ENCODE results near the gene NEK1. TPM values are rescaled to one million over a fixed set of nuclear protein-coding genes. Genes with fewer than 3 reads are reported as not detected.

Gene NEK1
- total and polyA plus RNA-seq, 2 experiments from 2014 or later: 9.3 to 19.5 TPM

DNA sequence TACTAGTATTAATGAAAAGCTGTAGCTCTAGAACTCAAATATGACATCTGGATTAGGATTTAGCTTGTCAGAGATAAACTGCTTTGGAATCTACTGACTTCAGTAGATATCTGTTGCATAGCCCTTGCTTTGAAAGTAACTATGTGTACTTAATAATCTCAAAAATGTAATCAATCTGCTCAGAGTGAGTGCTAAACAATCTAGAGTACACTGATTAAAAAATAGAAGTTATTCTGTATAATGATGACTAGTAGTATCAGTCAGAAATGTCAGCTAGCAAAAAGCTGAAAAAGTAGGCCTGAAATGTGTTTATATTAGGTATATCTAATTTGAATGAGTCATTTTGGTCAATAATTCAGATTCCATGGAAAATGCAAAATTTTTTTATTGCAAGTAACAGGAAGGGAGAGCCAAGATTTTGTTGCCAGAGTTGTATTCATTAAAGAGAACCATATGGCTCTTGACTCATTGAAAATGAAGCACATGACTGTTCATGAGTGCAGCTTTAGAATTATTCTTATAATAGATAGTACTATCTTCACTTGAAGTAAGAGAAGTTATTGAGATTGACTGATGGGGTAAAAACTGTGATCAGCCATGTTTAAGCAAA is 28.0 kb upstream of the NEK1 start:
- ATAC-seq (no peak), DNase-seq (ENCODE audit: low spot score) (no peak)
- Mint-ChIP-seq H3K9me3 (no peaks in the 10 kb centered on the region), H3K4me1 (no peaks in the 10 kb centered on the region), H3K27ac (no peak overlapping the region), H3K36me3 (ENCODE audit: low read depth) (peaks cover 4% of the 10 kb centered on the region; the same call in 2 of the 3 replicates), H3K4me3 (no peak overlapping the region), H3K27me3 (ENCODE audit: insufficient read depth, low read depth, poor library complexity) (peaks cover 3% of the 10 kb centered on the region)
- TF ChIP-seq JUNB (IDR thresholded peaks at IDR 0.05; ENCODE audit: unreplicated experiment): no peak
- TF ChIP-seq, protein P1, sequence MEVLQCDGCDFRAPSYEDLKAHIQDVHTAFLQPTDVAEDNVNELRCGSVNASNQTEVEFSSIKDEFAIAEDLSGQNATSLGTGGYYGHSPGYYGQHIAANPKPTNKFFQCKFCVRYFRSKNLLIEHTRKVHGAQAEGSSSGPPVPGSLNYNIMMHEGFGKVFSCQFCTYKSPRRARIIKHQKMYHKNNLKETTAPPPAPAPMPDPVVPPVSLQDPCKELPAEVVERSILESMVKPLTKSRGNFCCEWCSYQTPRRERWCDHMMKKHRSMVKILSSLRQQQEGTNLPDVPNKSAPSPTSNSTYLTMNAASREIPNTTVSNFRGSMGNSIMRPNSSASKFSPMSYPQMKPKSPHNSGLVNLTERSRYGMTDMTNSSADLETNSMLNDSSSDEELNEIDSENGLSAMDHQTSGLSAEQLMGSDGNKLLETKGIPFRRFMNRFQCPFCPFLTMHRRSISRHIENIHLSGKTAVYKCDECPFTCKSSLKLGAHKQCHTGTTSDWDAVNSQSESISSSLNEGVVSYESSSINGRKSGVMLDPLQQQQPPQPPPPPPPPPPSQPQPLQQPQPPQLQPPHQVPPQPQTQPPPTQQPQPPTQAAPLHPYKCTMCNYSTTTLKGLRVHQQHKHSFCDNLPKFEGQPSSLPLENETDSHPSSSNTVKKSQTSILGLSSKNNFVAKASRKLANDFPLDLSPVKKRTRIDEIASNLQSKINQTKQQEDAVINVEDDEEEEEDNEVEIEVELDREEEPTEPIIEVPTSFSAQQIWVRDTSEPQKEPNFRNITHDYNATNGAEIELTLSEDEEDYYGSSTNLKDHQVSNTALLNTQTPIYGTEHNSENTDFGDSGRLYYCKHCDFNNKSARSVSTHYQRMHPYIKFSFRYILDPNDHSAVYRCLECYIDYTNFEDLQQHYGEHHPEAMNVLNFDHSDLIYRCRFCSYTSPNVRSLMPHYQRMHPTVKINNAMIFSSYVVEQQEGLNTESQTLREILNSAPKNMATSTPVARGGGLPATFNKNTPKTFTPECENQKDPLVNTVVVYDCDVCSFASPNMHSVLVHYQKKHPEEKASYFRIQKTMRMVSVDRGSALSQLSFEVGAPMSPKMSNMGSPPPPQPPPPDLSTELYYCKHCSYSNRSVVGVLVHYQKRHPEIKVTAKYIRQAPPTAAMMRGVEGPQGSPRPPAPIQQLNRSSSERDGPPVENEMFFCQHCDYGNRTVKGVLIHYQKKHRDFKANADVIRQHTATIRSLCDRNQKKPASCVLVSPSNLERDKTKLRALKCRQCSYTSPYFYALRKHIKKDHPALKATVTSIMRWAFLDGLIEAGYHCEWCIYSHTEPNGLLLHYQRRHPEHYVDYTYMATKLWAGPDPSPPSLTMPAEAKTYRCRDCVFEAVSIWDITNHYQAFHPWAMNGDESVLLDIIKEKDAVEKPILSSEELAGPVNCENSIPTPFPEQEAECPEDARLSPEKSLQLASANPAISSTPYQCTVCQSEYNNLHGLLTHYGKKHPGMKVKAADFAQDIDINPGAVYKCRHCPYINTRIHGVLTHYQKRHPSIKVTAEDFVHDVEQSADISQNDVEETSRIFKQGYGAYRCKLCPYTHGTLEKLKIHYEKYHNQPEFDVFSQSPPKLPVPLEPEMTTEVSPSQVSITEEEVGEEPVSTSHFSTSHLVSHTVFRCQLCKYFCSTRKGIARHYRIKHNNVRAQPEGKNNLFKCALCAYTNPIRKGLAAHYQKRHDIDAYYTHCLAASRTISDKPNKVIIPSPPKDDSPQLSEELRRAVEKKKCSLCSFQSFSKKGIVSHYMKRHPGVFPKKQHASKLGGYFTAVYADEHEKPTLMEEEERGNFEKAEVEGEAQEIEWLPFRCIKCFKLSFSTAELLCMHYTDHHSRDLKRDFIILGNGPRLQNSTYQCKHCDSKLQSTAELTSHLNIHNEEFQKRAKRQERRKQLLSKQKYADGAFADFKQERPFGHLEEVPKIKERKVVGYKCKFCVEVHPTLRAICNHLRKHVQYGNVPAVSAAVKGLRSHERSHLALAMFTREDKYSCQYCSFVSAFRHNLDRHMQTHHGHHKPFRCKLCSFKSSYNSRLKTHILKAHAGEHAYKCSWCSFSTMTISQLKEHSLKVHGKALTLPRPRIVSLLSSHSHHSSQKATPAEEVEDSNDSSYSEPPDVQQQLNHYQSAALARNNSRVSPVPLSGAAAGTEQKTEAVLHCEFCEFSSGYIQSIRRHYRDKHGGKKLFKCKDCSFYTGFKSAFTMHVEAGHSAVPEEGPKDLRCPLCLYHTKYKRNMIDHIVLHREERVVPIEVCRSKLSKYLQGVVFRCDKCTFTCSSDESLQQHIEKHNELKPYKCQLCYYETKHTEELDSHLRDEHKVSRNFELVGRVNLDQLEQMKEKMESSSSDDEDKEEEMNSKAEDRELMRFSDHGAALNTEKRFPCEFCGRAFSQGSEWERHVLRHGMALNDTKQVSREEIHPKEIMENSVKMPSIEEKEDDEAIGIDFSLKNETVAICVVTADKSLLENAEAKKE (CRISPR knock-in tag; IDR thresholded peaks at IDR 0.05): no peak
- TF ChIP-seq CTCF (conservative IDR thresholded peaks at IDR 0.05; ENCODE audit: low read depth in 2 of 2): no peak
- TF ChIP-seq ETS1 (IDR thresholded peaks at IDR 0.05): no peak
- no peak for TF ChIP-seq EZH2phosphoT487 (IDR thresholded peaks at IDR 0.05; ENCODE audit: unreplicated experiment)
- no peak for TF ChIP-seq NANOG (IDR thresholded peaks at IDR 0.05; ENCODE audit: borderline replicate concordance)
- TF ChIP-seq STAT1 (IDR thresholded peaks at IDR 0.05; ENCODE audit: unreplicated experiment): no peak
- TF ChIP-seq POLR2AphosphoS5 (IDR thresholded peaks at IDR 0.05; ENCODE audit: low read depth): no peak
- TF ChIP-seq, protein P2, sequence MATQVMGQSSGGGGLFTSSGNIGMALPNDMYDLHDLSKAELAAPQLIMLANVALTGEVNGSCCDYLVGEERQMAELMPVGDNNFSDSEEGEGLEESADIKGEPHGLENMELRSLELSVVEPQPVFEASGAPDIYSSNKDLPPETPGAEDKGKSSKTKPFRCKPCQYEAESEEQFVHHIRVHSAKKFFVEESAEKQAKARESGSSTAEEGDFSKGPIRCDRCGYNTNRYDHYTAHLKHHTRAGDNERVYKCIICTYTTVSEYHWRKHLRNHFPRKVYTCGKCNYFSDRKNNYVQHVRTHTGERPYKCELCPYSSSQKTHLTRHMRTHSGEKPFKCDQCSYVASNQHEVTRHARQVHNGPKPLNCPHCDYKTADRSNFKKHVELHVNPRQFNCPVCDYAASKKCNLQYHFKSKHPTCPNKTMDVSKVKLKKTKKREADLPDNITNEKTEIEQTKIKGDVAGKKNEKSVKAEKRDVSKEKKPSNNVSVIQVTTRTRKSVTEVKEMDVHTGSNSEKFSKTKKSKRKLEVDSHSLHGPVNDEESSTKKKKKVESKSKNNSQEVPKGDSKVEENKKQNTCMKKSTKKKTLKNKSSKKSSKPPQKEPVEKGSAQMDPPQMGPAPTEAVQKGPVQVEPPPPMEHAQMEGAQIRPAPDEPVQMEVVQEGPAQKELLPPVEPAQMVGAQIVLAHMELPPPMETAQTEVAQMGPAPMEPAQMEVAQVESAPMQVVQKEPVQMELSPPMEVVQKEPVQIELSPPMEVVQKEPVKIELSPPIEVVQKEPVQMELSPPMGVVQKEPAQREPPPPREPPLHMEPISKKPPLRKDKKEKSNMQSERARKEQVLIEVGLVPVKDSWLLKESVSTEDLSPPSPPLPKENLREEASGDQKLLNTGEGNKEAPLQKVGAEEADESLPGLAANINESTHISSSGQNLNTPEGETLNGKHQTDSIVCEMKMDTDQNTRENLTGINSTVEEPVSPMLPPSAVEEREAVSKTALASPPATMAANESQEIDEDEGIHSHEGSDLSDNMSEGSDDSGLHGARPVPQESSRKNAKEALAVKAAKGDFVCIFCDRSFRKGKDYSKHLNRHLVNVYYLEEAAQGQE (IDR thresholded peaks at IDR 0.05; ENCODE audit: unreplicated experiment): no peak
- TF ChIP-seq ZNF114 (CRISPR knock-in tag; IDR thresholded peaks at IDR 0.05): no peak
- TF ChIP-seq EZH2 (IDR thresholded peaks at IDR 0.05; ENCODE audit: low read depth, unreplicated experiment): no peak
- no peak for TF ChIP-seq CREB1 (CRISPR knock-in tag; IDR thresholded peaks at IDR 0.05; ENCODE audit: low read depth)
- H3F3A ChIP-seq (replicated peaks; ENCODE audit: low read depth): no peaks in the 10 kb centered on the region
- H3K27ac ChIP-seq (ENCODE audit: low read depth): no peak overlapping the region
- no peak overlapping the region for H3K4me3 ChIP-seq
- no peaks in the 10 kb centered on the region for H3K4me1 ChIP-seq (ENCODE audit: insufficient read depth)
- no peaks in the 10 kb centered on the region for H3K27me3 ChIP-seq (ENCODE audit: insufficient read depth)
- H3K79me2 ChIP-seq (replicated peaks; ENCODE audit: insufficient read depth): peaks cover 5% of the 10 kb centered on the region; the same call in 1 of the 2 replicates
- no peak overlapping the region for H3K4me2 ChIP-seq
- no peaks in the 10 kb centered on the region; the same call in 1 of the 2 replicates for H3K36me3 ChIP-seq (ENCODE audit: insufficient read depth)
- H4K20me1 ChIP-seq (replicated peaks; ENCODE audit: insufficient read depth): no peaks in the 10 kb centered on the region
- no peaks in the 10 kb centered on the region for H3K9me2 ChIP-seq (ENCODE audit: insufficient read depth)
- no peak overlapping the region for H2AFZ ChIP-seq
